IPS DF 6.9 (cell line): ENCODE results near the gene PLK5.

Source experiments
- DNase-seq: peaks from one replicate; pipeline ENCODE4 v3.0.0-alpha.2; 2013; ENCODE audit warnings: low read depth, low spot score
- H3K27ac ChIP-seq: one replicate; pipeline ENCODE4 v1.5.1; 2013; ENCODE audit warnings: low read length, control low read depth
- H3K27me3 ChIP-seq: 2 replicates; pipeline ENCODE4 v1.6.1; 2013; ENCODE audit warnings: mild to moderate bottlenecking, low read length; ENCODE audit not compliant: control insufficient read depth, insufficient read depth
- H3K36me3 ChIP-seq: 2 replicates; pipeline ENCODE4 v1.6.1; 2013; ENCODE audit warnings: low read length; ENCODE audit not compliant: control insufficient read depth, insufficient read depth
- H3K4me1 ChIP-seq: 2 replicates; pipeline ENCODE4 v1.6.1; 2013; ENCODE audit warnings: low read length; ENCODE audit not compliant: control insufficient read depth, insufficient read depth
- H3K4me3 ChIP-seq: 2 replicates; pipeline ENCODE4 v1.5.1; 2013; ENCODE audit warnings: mild to moderate bottlenecking, low read length
- H3K9me3 ChIP-seq: 2 replicates; pipeline ENCODE4 v1.6.1; 2013; ENCODE audit warnings: low read length, inconsistent platforms; ENCODE audit not compliant: control insufficient read depth, insufficient read depth
- WGBS: extraction: QIAGEN DNeasy Blood & Tissue Kit; methylation state at CpG from one replicate; pipeline ENCODE4 v1.1.7; 2013; ENCODE audit warnings: mixed read lengths, missing lambda C conversion rate; ENCODE audit not compliant: insufficient read length, insufficient coverage; 5-methylcytosine and 5-hydroxymethylcytosine counted together

The PLK5 gene

DNA sequence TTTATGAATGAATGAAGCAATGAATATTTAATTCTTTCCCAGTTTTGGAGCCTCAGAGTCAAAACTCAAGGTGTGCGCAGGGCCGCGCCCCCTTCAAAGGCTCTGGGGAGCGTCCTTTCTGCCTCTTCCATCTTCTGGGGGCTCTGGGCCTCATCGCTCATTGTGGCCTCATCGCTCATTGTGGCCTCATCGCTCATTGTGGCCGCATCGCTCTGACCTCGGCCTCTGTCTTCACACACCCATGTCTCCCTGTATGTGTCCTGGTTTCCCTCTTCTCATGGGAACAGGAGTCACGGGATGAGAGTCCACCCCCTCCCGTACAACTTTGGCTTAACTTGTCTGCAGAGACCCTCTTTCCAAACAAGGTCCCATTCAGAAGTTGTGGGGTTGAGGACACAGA is 47.5 kb downstream of the PLK5 start:
- WGBS = no CpG with 5 or more reads among the region's 12 CpGs
- H3K27me3 ChIP-seq = peaks cover 5% of the 10 kb centered on the region; the same call in 1 of the 2 replicates

DNA sequence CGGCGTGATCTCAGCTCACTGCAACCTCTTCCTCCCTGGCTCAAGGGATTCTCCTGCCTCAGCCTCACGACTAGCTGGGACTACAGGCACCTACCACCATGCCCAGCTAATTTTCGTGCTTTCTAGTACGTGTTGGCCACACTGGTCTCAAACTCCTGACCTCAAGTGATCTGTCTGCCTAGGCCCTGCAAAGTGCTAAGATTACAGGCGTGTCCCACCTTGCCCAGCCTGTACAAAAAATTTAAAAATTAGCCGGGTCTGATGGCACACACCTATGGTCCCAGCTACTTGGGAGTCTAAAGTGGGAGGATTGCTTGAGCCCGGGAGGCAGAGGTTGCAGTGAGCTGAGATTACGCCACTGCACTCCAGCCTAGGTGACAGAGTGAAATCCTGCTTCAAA is 48.9 kb downstream of the PLK5 start:
- no CpG with 5 or more reads among the region's 9 CpGs for WGBS
- H3K9me3 ChIP-seq = no peaks in the 10 kb centered on the region
- no peak for DNase-seq
- H3K27ac ChIP-seq = no peak overlapping the region
- peaks cover 14% of the 10 kb centered on the region for H3K36me3 ChIP-seq
- H3K4me1 ChIP-seq = no peaks in the 10 kb centered on the region
- peaks cover 5% of the 10 kb centered on the region; the same call in 1 of the 2 replicates for H3K27me3 ChIP-seq
- no peak overlapping the region for H3K4me3 ChIP-seq

More for the DNA sequence above, 47.5 kb downstream of the PLK5 start:
- no peaks in the 10 kb centered on the region for H3K4me1 ChIP-seq
- no peaks in the 10 kb centered on the region; the same call in 1 of the 2 replicates for H3K36me3 ChIP-seq
- no peak overlapping the region for H3K4me3 ChIP-seq
- no peaks in the 10 kb centered on the region for H3K9me3 ChIP-seq
- DNase-seq = no peak
- no peak overlapping the region for H3K27ac ChIP-seq

DNA sequence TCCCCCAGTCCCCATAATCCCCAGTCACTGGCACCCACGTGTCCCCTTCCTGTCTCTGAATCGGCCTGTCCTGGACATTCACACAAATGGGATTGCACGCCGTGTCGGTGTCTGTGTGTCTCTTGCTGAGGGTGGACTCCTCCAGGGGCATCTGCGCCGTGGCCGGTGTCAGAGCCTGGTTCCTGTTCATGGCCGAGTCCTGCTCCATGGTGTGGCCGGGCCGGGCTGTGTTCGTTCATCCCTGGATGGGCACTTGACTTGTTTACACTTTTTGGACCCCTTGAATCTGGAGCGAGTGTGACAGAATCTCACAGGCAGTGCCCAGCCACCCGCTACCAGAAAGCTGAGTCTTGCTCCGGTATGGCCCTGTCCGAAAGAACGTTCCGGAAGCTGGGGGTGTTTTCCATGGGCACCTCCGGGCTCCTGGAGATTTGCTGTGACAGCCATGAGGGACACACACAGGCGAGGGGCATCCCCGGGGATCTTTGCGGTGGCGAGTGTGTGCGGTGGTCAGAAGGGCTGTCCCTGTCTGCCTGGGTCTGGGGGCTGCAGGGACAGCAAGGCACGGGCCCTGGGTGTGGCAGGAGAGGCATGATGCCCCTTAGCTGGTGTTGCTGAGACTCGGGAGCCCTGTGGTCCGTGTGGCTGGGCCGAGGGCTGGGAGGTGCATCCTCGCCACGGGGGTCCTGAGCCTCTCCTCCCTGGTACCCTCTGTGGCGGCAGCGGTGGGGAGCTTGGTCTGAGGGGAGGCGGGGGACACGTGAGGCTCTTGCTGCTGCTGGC is 50.7 kb downstream of the PLK5 start:
- H3K36me3 ChIP-seq = peaks cover 20% of the 10 kb centered on the region
- no peak overlapping the region for H3K4me3 ChIP-seq
- no peaks in the 10 kb centered on the region; the same call in 1 of the 2 replicates for H3K27me3 ChIP-seq
- WGBS = no CpG with 5 or more reads among the region's 34 CpGs
- H3K27ac ChIP-seq = no peak overlapping the region
- DNase-seq = no peak
- H3K9me3 ChIP-seq = no peaks in the 10 kb centered on the region
- H3K4me1 ChIP-seq = no peaks in the 10 kb centered on the region

DNA sequence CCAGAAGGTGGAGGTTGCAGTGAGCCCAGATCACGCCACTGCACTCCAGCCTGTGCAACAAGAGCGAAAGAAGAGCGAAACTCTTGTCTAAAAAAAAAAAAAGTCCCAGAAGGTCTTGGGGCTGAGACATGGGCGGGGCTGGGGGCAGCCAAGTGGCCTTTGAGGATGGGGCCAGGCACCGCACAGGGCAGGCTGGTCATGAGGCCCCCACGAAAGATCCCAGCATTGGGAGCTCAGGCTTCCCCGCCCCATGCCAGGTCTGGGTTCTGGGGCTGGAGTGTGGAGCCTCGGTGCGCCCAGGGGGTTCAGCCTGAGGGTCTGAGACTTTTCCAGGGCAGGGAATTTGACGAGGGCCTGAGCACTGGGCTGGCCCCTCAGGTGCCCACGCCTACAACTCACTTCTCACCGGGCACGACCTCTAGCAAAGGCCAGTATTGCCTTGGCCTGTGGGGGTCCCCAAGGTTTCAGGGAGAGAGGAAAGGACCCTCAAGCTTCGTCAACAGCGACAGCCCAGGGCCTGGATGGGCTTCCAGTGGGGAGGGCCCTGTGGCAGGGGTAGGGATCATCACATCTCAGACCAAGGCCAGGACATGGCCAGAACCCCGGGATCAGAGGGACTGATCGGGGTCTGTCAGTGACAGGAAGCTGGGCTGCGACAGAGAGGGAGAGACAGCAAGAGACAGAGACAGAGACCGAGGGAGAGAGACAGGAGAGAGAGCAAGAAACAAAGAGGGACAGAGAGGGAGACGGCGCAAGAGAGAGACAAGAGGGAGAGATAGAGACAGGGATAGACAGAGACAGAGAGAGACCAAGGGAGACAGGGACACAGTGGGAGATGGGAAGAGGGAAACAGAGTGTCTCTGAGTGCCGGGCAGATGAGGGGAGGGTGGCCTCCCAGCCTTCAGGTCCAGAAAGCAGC is 51.7 kb downstream of the PLK5 start:
- Histone ChIP-seq H3K9me3 (no peaks in the 10 kb centered on the region), H3K27me3 (no peaks in the 10 kb centered on the region), H3K27ac (no peak overlapping the region), H3K4me1 (no peaks in the 10 kb centered on the region), H3K36me3 (peaks cover 23% of the 10 kb centered on the region), H3K4me3 (no peak overlapping the region)
- no CpG with 5 or more reads among the region's 22 CpGs for WGBS
- DNase-seq = no peak

DNA sequence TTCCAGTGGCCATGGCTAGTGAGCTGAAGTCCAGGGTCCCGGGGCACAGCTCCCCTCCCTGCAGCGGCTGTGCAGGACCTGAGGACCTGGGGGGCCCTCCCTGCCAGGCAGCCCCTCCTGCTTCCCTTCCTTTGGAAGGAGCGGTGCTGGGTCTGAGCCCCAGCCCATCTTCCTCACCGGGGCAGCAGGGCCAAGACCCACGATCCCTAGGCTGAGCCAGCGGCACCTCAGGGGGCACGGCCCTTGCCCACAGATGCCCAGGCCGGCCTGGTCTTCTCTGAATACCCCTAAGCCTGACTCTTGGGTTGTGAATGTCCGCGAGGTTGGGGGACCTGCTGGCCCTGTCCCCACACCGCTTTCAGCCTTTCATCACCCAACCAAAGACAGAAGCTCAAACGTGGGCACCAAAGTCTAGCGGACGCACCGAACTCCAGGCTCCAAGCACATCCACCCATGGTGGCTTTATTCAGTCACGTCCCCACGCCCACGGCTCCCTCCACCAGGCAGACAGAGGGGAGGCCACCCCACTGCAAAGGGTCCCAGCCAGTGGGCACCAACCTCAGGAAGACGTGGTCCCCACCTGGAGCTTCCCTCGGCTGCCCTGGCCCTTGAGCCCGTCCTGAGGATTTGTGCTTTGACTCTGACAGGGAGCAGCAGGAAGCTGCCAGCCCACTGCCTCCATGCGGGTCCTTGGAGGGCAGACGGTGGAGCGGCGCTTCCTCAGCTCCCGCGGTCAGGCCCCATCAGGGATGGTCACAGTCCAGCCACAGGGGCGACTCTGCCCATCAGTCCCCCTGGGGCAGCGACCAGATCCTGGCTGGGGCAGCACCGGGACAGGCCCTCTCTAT is 52.6 kb downstream of the PLK5 start:
- Histone ChIP-seq H3K9me3 (no peaks in the 10 kb centered on the region), H3K36me3 (peaks cover 32% of the 10 kb centered on the region), H3K4me3 (no peak overlapping the region), H3K27me3 (no peaks in the 10 kb centered on the region), H3K27ac (no peak overlapping the region), H3K4me1 (no peaks in the 10 kb centered on the region)
- DNase-seq = no peak
- WGBS = no CpG with 5 or more reads among the region's 30 CpGs

DNA sequence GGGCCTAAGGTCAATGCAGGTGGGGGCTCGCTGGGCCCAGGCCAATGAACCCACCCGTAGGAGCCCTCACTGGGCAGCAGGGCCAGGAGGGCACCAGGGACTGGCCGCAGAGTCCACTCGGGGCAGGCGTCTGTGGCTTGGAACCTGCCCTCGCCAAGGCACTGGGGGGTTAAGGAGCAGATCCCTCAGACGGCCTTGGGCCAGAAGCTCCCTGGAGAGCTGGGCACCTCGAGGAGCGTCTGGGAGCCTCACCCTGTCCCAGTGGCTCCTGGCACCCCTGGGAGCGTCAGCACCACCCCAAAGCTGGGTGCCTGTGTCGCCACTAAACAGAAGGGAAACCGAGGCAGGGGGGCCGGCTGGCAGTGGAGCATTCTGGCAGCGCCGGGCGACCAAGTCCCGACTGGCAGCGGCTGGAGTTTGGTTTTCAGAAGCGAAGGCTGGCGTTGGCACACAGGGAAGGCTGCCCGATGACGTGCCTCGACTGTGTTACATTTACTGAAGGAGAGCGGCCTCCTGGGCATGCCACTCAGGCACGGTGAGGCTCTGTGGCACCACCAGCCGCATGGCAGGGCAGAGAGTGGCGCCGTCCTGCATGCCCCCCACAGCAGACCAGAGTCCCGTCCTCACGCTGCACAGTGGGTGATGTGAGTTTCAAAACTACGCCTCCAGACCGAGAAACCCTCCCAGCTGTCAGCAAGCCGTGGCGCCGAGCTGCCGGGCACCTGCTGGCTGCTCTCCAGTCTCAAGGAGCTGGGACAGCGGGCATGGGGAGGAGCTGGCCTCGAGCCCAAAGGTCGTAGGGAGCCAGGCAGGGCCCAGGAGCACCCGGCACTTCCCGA is 53.4 kb downstream of the PLK5 start:
- DNase-seq = no peak
- Histone ChIP-seq H3K36me3 (peaks cover 34% of the 10 kb centered on the region), H3K27me3 (no peaks in the 10 kb centered on the region), H3K9me3 (no peaks in the 10 kb centered on the region), H3K4me1 (no peaks in the 10 kb centered on the region), H3K4me3 (no peak overlapping the region), H3K27ac (no peak overlapping the region)
- WGBS = no CpG with 5 or more reads among the region's 41 CpGs

DNA sequence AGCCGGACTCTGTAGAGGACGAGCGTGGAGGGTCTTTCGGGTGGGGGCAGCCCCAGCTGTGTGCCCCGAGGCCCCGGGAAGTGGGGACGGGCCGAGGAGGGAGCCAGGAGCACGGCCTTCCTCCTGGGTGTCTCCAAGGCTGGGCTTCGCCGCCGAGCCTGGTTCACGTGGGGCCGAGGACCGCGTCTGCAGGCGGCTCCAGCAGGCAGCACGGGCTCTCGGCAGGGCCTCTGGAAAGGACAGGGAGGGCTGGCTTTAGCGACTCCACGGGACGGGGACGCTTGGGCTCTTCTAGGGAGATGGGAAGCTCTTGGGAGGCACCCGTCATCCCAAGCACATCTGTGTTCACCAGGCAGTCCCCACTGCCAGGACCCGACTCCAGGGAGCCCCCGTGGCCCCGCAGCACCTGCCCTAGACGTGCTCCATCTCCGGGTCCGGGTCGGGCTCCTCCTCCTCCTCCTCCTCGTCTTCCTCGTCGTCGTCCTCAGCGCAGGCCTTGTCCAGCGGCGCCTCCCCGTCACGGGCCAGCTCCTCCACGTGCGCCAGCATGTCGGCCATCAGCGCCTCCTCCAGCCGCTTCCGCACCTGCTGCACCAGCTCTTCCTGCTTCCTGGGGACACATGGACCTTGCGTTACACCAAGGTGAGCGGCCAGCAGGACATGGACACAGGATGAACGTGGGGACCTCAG is 54.2 kb downstream of the PLK5 start:
- H3K36me3 ChIP-seq = peaks cover 37% of the 10 kb centered on the region
- no peaks in the 10 kb centered on the region for H3K27me3 ChIP-seq
- no CpG with 5 or more reads among the region's 49 CpGs for WGBS
- no peak for DNase-seq
- H3K9me3 ChIP-seq = no peaks in the 10 kb centered on the region
- no peaks in the 10 kb centered on the region for H3K4me1 ChIP-seq
- no peak overlapping the region for H3K27ac ChIP-seq
- H3K4me3 ChIP-seq = no peak overlapping the region

DNA sequence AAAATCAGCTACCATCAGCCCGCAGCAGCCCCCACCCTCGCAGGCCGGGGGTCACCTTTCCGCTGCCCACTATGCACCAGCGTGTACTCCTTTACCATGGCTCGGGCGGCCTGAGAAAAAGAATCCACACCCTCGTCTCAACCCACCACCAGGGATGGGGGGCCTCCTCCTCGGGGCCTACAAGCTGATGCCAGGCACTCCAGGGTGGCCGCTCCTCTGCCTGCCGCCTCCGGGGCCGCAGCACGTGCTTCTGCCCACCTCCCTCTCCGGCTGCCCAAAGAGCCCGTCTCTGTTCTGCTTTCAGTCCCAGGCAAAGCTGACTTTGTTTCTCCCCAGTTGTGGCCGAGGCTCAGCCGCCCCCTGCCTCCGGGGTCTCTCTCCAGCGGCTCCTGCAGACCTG is 55.3 kb downstream of the PLK5 start:
- Histone ChIP-seq H3K27me3 (no peaks in the 10 kb centered on the region), H3K4me3 (no peak overlapping the region), H3K9me3 (no peaks in the 10 kb centered on the region), H3K4me1 (no peaks in the 10 kb centered on the region), H3K36me3 (peaks cover 40% of the 10 kb centered on the region), H3K27ac (no peak overlapping the region)
- no peak for DNase-seq
- WGBS = no CpG with 5 or more reads among the region's 20 CpGs

DNA sequence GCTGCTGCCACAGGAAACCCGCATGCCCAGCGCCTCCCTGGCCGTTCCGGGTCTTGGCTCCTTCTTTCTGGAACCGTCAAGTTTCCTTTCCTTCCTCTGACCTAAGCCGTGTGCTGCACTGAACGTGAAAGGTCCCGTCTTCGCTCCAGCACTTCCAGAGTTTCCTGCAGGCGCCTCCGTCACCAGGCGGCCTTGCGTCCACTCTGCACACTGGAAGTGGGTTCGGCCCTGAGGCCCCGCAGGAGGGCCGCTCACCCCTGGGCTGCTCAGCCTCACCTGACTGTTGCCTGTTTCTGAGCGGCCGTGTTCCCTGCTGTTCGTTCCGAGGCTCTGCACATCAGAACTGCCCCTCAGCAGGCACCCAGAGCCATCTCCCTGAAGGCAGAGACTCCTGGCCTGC is 56.5 kb downstream of the PLK5 start:
- no peak for DNase-seq
- Histone ChIP-seq H3K27ac (no peak overlapping the region), H3K9me3 (no peaks in the 10 kb centered on the region), H3K4me1 (no peaks in the 10 kb centered on the region), H3K4me3 (no peak overlapping the region), H3K36me3 (peaks cover 48% of the 10 kb centered on the region), H3K27me3 (no peaks in the 10 kb centered on the region)
- no CpG with 5 or more reads among the region's 20 CpGs for WGBS
